GM10266 (cell line): ENCODE measurements around the gene RBM38.

Source experiments
- DNase-seq: peaks from one replicate; pipeline ENCODE4 v3.0.0; 2012; ENCODE audit errors: extremely low spot score
- TF ChIP-seq, protein P1 (sequence below): IDR thresholded peaks from 2 replicates; pipeline ENCODE4 v1.5.1; 2012; ENCODE audit warnings: mild to moderate bottlenecking, low read depth; ENCODE audit not compliant: control insufficient read depth, insufficient read depth; ENCODE audit errors: missing control alignments

Gene RBM38

DNA sequence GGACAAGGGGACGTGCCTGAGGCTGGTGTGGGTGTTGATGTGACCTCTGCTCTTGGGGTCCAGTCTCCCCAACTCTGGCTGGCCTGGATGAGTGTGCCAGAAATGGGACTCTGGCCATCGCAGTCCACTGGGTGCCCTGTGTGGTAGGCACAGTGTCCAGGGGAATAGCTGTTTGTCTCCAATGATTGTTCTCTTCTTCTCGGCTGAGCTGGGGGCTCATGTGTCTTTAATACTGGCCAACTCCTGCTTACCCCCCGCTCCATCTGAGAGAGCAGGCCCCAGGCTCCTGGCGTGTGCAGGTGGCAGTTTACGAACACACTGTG, 45.0 kb downstream of the RBM38 start:
- TF ChIP-seq, protein P1, sequence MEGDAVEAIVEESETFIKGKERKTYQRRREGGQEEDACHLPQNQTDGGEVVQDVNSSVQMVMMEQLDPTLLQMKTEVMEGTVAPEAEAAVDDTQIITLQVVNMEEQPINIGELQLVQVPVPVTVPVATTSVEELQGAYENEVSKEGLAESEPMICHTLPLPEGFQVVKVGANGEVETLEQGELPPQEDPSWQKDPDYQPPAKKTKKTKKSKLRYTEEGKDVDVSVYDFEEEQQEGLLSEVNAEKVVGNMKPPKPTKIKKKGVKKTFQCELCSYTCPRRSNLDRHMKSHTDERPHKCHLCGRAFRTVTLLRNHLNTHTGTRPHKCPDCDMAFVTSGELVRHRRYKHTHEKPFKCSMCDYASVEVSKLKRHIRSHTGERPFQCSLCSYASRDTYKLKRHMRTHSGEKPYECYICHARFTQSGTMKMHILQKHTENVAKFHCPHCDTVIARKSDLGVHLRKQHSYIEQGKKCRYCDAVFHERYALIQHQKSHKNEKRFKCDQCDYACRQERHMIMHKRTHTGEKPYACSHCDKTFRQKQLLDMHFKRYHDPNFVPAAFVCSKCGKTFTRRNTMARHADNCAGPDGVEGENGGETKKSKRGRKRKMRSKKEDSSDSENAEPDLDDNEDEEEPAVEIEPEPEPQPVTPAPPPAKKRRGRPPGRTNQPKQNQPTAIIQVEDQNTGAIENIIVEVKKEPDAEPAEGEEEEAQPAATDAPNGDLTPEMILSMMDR: no peak

DNA sequence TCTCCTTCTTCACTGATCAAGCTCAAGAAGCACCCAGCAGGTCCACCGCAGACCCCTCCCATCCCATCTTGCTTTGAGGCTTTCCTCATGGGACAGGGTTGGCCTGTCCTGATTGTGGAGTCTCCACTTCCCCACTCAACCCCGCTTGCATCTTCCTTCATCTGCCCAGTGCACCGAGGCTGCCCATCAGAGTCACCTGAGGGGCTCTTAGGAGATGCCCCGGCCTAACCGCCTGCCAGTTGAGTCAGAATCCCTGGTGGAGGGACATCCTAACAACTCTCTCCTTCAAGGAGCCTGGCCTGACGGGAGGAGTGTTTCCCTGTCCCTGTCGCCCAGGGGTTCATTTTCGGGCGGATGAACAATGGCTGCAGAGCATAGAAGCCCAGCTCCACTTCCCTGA, 46.1 kb downstream of the RBM38 start:
- DNase-seq: no peak
- TF ChIP-seq, protein P1: no peak

More for the DNA sequence above, 45.0 kb downstream of the RBM38 start:
- no peak for DNase-seq

DNA sequence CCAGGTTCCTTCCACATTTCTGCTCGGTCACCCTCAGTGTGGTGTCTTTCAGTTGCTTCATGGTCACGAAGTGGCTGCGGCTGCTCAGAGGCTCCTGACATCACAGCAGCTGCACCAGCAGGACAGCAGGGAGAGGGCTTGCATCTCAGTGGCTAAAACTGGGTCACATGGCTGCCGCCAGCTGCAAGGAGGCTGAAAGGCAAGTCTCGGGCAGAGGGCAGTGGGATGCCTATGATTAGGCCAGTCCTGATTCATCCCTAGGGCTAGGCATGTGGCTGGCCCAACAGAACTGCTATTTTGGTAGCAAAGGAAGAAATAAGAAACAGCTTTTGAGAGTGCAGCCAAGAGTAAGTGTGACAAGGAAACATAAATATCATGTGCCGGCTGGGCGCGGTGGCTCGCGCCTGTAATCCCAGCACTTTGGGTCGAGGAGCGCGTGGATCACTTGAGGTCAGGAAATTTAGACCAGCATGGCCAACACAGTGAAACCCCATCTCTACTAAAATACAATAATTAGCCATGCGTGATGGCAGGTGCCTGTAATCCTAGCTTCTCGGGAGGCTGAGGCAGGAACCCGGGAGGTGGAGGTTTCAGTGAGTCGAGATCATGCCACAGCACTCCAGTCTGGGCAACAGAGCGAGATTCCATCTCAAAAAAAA, 46.6 kb downstream of the RBM38 start:
- TF ChIP-seq, protein P1: no peak
- no peak for DNase-seq

DNA sequence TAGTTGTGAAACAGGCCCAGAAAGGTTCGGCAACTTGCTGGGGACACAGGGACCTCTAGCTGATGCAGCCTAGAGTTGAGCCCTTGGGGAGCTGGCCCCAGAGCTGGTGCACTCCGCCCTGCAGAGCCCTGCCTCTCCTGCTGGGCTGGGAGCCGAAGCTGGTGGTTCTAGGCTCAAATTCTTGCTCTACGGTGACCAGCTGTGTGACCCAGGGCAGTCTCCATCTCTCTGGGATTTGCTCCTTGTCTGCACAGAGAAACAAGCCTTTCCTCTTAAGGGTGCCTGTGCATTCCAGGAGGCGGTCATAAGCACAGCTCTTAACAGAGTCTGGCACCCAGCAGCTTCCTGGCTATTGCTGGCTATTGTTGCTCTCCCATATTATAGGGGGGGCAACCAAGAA, 47.4 kb downstream of the RBM38 start:
- TF ChIP-seq, protein P1: no peak
- DNase-seq: no peak

DNA sequence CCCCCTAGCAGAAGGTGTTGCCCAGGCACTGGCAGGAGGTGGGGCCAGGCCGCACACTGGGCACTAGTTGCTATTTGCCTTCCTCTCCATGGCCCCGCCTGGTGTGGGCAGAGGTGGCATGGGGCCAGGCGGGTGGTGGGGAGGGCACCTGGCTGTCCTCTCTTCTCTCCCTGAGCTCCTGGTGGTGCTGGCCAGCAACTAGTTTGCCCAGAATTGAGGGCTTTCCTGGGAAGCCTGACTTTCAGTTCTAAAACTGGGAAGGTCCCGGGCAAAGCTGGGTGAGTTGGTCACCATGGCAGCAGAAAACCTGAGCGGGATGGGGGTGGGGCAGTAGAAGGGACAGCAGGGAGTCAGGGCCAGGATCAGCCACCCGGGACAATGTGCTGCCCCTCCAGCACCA, 48.2 kb downstream of the RBM38 start:
- DNase-seq: no peak
- TF ChIP-seq, protein P1: no peak

DNA sequence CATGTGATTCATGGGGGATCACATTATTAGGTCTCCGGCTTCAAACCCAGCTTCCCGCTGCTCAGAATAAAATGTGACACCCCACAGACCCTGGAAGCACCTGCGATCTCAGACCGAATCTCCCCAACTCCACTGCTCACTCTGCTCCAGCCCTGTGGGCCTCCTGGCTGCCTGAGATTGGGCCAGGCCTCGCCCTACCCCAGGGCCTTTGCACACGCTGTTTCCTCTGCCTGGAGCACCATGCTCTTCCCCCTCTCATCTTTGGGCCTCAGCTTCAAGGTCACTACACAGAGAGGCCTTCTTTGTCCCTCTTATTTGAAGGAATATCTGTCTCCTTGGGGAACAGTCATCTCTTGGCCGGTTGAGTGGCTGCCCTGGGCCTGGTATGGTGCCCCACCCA, 48.8 kb downstream of the RBM38 start:
- TF ChIP-seq, protein P1: no peak
- DNase-seq: no peak

DNA sequence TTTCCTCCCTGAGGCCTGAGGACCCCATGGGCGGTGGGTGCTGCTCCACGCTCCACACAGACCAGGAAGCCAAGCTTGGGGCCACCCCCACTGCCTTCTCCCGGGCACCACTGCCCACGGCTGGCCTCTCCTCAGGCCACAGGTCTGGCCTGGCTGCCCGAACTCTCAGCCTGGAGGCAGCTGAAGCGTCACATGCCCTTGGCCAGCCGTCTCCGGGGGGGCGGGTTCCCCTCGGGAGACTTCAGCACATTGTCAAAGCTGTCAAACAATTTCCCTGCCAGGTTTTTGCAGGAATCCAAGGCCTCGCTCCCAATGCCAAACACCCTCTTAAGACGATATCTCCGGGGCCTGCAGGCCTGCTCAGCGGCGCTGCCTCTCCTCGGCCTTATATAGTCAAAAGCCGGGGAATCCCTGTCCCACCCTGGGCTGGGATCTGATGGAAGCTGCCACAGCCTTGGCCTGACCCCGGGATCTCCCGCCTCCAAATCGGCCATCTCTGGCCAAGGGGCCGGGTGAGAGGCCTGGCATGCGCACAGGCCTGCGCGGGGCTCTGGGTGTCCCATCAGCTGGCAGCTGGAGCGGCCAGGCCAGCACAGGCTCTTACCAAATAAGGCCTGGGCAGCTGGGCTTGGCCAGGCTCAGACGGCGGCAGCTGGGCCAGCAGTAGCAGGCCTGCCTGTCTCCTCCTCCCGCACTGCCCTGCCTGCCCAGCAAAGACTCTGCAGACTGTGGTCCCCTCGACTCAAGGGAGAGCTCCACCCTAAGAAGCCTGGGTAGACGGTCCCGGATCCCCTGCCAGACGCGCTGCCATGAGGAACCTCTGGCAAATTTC, 49.7 kb downstream of the RBM38 start:
- DNase-seq: no peak
- TF ChIP-seq, protein P1: no peak
